B cell (primary cell): ENCODE measurements around the gene FAR2. TPM values are rescaled to one million over a fixed set of nuclear protein-coding genes. Genes with fewer than 3 reads are reported as not detected.

Experiments used
- ATAC-seq: fragments of 200-7000 bp; cut with Tn5 transposase; one replicate; pipeline ENCODE4 v1.10.0; 2021; ENCODE audit warnings: low read depth, mild to moderate bottlenecking, moderate number of reproducible peaks, moderate library complexity
- CTCF ChIA-PET: fragments of 350-600 bp; sonication (Branson Sonifier 250); formaldehyde crosslinking; loops from one replicate; lab custom pipeline; 2021; ENCODE audit warnings: antibody characterized with exemption, inconsistent platforms; lab: Charles Lee
- POLR2A ChIA-PET: fragments of 350-600 bp; sonication (Branson Sonifier 250); formaldehyde crosslinking; loops from one replicate; lab custom pipeline; 2021; ENCODE audit warnings: antibody characterized with exemption; lab: Charles Lee
- DNase-seq: peaks from one replicate; pipeline ENCODE4 v3.0.0; 2013
- H2AFZ ChIP-seq: 2 replicates; pipeline ENCODE4 v1.6.1; 2012; ENCODE audit warnings: mild to moderate bottlenecking, low read depth, low read length; ENCODE audit not compliant: insufficient read depth, poor library complexity, severe bottlenecking
- H3K27ac ChIP-seq, 2 donors: 1 replicate in 1 of 2; 2 replicates in 1 of 2; pipeline ENCODE4 v1.5.1; 2012 to 2013; ENCODE audit warnings: low read length in 2 of 2, mild to moderate bottlenecking in 2 of 2, moderate library complexity in 1 of 2
- H3K27me3 ChIP-seq, 4 experiments: fragments of 200-600 bp in 1 of 4; sonication (generic) in 1 of 4; replicated peaks in 1 of 4; 1 replicate in 2 of 4; 2 replicates in 2 of 4; pipeline versions ENCODE4 v1.6.1 to v1.7.0; 2013 to 2016; ENCODE audit warnings: low read length in 3 of 4, mild to moderate bottlenecking in 2 of 4, mixed read lengths in 1 of 4, moderate library complexity in 1 of 4; ENCODE audit not compliant: insufficient read depth in 4 of 4, control insufficient read depth in 3 of 4; ENCODE audit errors: control extremely low read depth in 1 of 4
- H3K36me3 ChIP-seq, 2 experiments: replicated peaks in 1 of 2; 1 replicate in 1 of 2; 2 replicates in 1 of 2; pipeline versions ENCODE4 v1.6.1 to v1.7.1; 2013; ENCODE audit warnings: low read length in 1 of 2; ENCODE audit not compliant: insufficient read depth in 2 of 2, control insufficient read depth in 1 of 2; ENCODE audit errors: control extremely low read depth in 1 of 2, extremely low read depth in 1 of 2
- H3K4me1 ChIP-seq, 2 donors: fragments of 200-600 bp in 1 of 2; sonication (generic) in 1 of 2; 1 replicate in 1 of 2; 2 replicates in 1 of 2; pipeline versions ENCODE4 v1.5.1 to v1.6.1; 2013 to 2017; ENCODE audit warnings: low read length in 2 of 2; ENCODE audit not compliant: control insufficient read depth in 2 of 2, insufficient read depth in 2 of 2
- H3K4me2 ChIP-seq: replicated peaks from 2 replicates; pipeline ENCODE3; 2012; ENCODE audit warnings: mild to moderate bottlenecking, low read depth, low read length; ENCODE audit not compliant: poor library complexity, severe bottlenecking
- H3K4me3 ChIP-seq, 5 experiments: fragments of 200-600 bp in 1 of 5; sonication (generic) in 1 of 5; 1 replicate in 3 of 5; 2 replicates in 2 of 5; pipeline versions ENCODE4 v1.5.1 to v1.7.0; 2011 to 2016; ENCODE audit warnings: low read length in 4 of 5, mild to moderate bottlenecking in 4 of 5, low read depth in 2 of 5, control low read depth in 1 of 5, moderate library complexity in 1 of 5; ENCODE audit not compliant: insufficient read depth in 1 of 5; ENCODE audit errors: control extremely low read depth in 1 of 5, extremely low read depth in 1 of 5
- H3K79me2 ChIP-seq: fragments of 200-600 bp; sonication (generic); one replicate; pipeline ENCODE4 v1.6.0; 2016; ENCODE audit warnings: low read length; ENCODE audit not compliant: control insufficient read depth, insufficient read depth
- H3K9ac ChIP-seq: fragments of 200-600 bp; sonication (generic); 2 replicates; pipeline ENCODE4 v1.6.1; 2017; ENCODE audit warnings: mild to moderate bottlenecking, low read length, moderate library complexity
- H3K9me3 ChIP-seq, 3 donors: one replicate each; pipeline versions ENCODE4 v1.6.1 to v1.7.1; 2013; ENCODE audit warnings: low read length in 2 of 3; ENCODE audit not compliant: control insufficient read depth in 2 of 3, insufficient read depth in 1 of 3; ENCODE audit errors: control extremely low read depth in 1 of 3
- H4K20me1 ChIP-seq: 2 replicates; pipeline ENCODE4 v1.6.0; 2012; ENCODE audit warnings: mild to moderate bottlenecking, low read length; ENCODE audit not compliant: insufficient read depth, control insufficient read depth, poor library complexity, severe bottlenecking
- H3K27ac Mint-ChIP-seq: one replicate; pipeline ENCODE4 v1.8.0; 2021; ENCODE audit warnings: mixed read lengths
- H3K27me3 Mint-ChIP-seq: one replicate; pipeline ENCODE4 v1.8.0; 2021; ENCODE audit warnings: mixed read lengths
- H3K4me1 Mint-ChIP-seq: one replicate; pipeline ENCODE4 v1.8.0; 2021; ENCODE audit warnings: mixed read lengths
- H3K4me3 Mint-ChIP-seq: one replicate; pipeline ENCODE4 v1.8.0; 2021; ENCODE audit warnings: mixed read lengths
- H3K9me3 Mint-ChIP-seq: one replicate; pipeline ENCODE4 v1.8.0; 2022; ENCODE audit warnings: mixed read lengths; ENCODE audit not compliant: insufficient read depth
- EZH2 ChIP-seq: IDR thresholded peaks from 2 replicates; pipeline ENCODE4 v1.6.1; 2012; ENCODE audit warnings: borderline replicate concordance, low read depth, mild to moderate bottlenecking, moderate library complexity, low read length; ENCODE audit not compliant: insufficient read depth, poor library complexity, severe bottlenecking
- WGBS: methylation state at CpG from one replicate; pipeline ENCODE4 v1.1.5; 2013; ENCODE audit warnings: missing lambda C conversion rate; ENCODE audit not compliant: insufficient coverage; 5-methylcytosine and 5-hydroxymethylcytosine counted together
- intact Hi-C: fragments of 100-400 bp; cut with micrococcal nuclease; formaldehyde crosslinking; loops from one replicate; pipeline ENCODE4 v1.10.0; 2022
- polyA plus RNA-seq: library from polyadenylated mRNA; depleted of rRNA; stranded (reverse); fragments of >200 nt; gene quantifications from 2 replicates; pipeline ENCODE4 v1.2.3, GENCODE V29; 2012
- total RNA-seq, 2 donors: library from RNA; stranded (reverse); fragments of 120-200 nt in 1 of 2; gene quantifications; 1 replicate in 1 of 2; 2 replicates in 1 of 2; pipeline versions ENCODE4 v1.2.3 to v1.2.4, GENCODE V29; 2013 to 2022
- TF ChIP-seq, protein P1 (sequence below): fragments of 200-600 bp; IDR thresholded peaks from one replicate; pipeline ENCODE4 v1.8.0; 2022; ENCODE audit warnings: antibody characterized with exemption, mild to moderate bottlenecking

FAR2 gene
- total and polyA plus RNA-seq, 2 donors (not counting 1 experiment from before 2014, with no cell fraction given) = 0.39 TPM; not detected in 1

GRCh38 chr12:29158115-29158763, 9.2 kb downstream of the FAR2 start:
- CTCF ChIA-PET = no interaction called here
- no peak overlapping the region for H3K4me3 Mint-ChIP-seq
- ATAC-seq (no peak), DNase-seq (no peak)
- H3K27ac ChIP-seq = no peak overlapping the region
- no peaks in the 10 kb centered on the region for H3K36me3 ChIP-seq
- H3K9ac ChIP-seq = no peak overlapping the region
- POLR2A ChIA-PET = no interaction called here
- peaks cover 0 to 4% of the 10 kb centered on the region in 2 donors for H3K4me1 ChIP-seq
- no peaks in the 10 kb centered on the region for H3K79me2 ChIP-seq
- H3K27me3 Mint-ChIP-seq = no peaks in the 10 kb centered on the region
- H3K4me1 Mint-ChIP-seq = peaks cover 6% of the 10 kb centered on the region
- no peak overlapping the region for H3K4me3 ChIP-seq
- no peaks in the 10 kb centered on the region for H3K9me3 Mint-ChIP-seq
- no peaks in the 10 kb centered on the region for H3K27me3 ChIP-seq
- intact Hi-C loops = no loop called here
- no peaks in the 10 kb centered on the region for H4K20me1 ChIP-seq
- H2AFZ ChIP-seq = no peak overlapping the region
- H3K27ac Mint-ChIP-seq = no peak overlapping the region
- no peak overlapping the region for H3K4me2 ChIP-seq
- WGBS = no CpG with 5 or more reads among the region's 2 CpGs
- no peaks in the 10 kb centered on the region for H3K9me3 ChIP-seq
- no peak for TF ChIP-seq EZH2
- TF ChIP-seq, protein P1, sequence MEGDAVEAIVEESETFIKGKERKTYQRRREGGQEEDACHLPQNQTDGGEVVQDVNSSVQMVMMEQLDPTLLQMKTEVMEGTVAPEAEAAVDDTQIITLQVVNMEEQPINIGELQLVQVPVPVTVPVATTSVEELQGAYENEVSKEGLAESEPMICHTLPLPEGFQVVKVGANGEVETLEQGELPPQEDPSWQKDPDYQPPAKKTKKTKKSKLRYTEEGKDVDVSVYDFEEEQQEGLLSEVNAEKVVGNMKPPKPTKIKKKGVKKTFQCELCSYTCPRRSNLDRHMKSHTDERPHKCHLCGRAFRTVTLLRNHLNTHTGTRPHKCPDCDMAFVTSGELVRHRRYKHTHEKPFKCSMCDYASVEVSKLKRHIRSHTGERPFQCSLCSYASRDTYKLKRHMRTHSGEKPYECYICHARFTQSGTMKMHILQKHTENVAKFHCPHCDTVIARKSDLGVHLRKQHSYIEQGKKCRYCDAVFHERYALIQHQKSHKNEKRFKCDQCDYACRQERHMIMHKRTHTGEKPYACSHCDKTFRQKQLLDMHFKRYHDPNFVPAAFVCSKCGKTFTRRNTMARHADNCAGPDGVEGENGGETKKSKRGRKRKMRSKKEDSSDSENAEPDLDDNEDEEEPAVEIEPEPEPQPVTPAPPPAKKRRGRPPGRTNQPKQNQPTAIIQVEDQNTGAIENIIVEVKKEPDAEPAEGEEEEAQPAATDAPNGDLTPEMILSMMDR = no peak

DNA sequence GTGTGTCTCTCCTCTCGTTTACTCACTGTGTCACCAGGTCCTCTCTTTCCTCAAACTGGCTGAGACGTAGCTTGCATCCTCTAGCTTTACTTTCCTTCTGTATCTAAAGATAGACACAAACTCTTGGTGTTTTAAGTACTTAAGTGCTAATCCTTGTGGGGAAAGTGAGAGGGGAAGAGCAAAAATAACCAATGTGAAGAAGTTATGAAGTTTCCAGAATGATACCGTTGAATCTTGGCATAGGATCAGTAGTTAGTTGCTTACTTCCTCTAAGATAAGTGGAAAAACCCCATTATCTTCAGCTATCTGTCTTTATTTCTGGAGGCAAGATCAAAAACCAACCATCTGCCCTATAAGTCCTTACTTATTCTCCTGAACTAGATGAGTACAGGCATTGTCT, 10.6 kb downstream of the FAR2 start:
- WGBS = no CpG with 5 or more reads among the region's 3 CpGs
- no peak for ATAC-seq
- Histone ChIP-seq H3K27me3 (no peaks in the 10 kb centered on the region), H3K9ac (no peak overlapping the region), H4K20me1 (no peaks in the 10 kb centered on the region), H3K4me3 (no peak overlapping the region), H3K9me3 (no peaks in the 10 kb centered on the region), H3K79me2 (no peaks in the 10 kb centered on the region), H2AFZ (no peak overlapping the region), H3K36me3 (no peaks in the 10 kb centered on the region), H3K4me1 (peaks cover 5 to 11% of the 10 kb centered on the region in 2 donors), H3K27ac (no peak overlapping the region), H3K4me2 (no peak overlapping the region)
- Mint-ChIP-seq H3K9me3 (no peaks in the 10 kb centered on the region), H3K27me3 (no peaks in the 10 kb centered on the region), H3K4me3 (no peak overlapping the region), H3K4me1 (peaks cover 11% of the 10 kb centered on the region), H3K27ac (no peak overlapping the region)
- ChIA-PET POLR2A (no interaction called here), CTCF (no interaction called here)
- DNase-seq = no peak
- TF ChIP-seq EZH2 = no peak
- TF ChIP-seq, protein P1 = no peak
- intact Hi-C loops = no loop called here
